ENCODE data around the gene PTPRD.

The PTPRD gene

DNA sequence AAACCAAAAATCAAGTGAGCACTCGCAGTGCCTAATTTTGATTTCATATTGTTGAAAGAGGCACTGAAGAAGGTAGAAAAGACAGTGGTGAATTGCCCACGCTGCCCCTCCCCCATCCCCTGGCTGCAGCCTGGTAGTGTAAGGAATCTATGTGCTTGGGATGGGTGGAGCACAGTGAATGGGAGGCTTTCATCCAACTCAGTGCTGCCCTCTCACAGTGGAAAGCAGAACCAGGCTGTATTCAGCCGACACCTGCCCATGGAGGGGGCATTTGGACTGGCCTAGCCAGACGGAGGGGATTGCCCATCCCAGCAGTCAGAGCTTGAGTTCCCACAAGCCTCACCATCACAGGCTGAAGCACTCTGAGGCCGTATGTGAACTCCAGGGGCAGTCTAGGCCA, 2012.9 kb downstream of the PTPRD start:
- DNase-seq = no peak

DNA sequence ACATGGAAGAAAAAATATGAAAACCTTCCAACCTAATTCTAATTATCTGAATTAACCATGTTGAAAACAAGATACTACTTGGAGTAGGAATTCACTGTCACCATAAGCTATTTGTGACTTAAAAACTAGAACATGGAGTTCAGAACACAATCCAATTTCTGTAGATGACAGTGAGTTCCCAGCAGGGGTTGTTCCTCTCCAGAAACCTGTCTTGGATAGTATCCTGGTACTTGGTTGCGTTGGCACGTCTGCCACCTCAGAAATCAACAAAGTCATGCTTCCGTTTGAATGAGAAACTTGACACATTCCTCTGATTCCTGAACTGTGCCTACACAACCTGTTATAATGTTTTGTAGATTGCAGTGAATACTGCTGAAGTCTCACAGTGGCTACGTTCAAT, 2023.3 kb downstream of the PTPRD start:
- no peak for DNase-seq

DNA sequence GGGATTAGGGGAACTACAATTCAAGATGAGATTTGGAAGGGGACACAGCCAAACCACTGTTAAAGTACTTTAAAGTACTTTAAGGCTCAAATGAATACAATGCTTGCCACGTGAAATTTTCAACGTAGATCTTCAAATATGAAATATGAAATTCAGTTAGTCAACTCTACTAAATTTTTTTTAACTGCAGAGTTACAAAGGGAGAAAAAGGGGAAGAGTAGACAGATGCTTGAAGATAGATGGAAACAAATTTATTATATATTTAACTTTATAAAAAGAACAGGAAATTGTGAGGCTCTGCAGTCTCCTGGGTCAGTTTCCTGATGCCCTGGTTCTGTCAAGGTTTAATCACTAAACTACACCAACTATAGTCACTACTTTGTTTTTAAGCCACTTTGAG, 2027.8 kb downstream of the PTPRD start:
- DNase-seq = no peak

DNA sequence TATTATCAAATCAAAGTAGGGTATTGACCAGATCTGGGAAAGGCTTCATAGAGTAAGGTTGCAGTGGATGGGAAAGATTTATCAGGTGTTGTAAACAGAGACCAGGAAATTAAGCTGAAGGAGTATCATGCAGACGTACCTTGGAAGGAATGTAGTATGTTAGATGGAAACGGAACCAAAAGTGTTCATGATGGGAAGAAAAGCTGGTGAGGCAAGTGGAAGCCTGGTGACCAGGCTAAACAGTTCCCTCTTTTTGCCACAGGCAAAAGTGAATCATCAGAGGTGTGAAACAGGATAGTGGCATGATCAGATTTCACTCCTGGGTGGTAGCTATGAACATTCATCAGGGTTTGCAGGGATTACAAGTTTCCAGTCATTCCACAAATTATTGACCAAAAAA, 2033.1 kb downstream of the PTPRD start:
- DNase-seq = no peak

DNA sequence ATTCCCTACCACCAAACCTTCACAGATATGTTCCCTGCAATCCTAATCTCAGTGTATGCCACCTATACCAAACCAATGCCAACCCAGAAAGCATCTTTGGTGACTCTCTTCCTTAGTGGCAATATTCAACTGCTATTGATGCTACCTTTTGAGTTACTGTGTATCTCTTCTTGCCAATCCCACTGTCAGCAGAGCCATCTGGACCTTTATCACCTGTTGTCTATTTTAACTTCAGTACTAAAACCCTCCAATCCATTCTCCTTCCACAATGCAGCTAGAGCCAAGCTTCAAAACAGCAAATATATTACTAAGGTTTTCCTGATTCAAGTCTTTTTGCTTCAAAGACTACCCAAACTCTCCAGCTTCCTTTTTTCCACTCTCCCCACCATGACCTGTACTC, 2036.1 kb downstream of the PTPRD start:
- no peak for DNase-seq

DNA sequence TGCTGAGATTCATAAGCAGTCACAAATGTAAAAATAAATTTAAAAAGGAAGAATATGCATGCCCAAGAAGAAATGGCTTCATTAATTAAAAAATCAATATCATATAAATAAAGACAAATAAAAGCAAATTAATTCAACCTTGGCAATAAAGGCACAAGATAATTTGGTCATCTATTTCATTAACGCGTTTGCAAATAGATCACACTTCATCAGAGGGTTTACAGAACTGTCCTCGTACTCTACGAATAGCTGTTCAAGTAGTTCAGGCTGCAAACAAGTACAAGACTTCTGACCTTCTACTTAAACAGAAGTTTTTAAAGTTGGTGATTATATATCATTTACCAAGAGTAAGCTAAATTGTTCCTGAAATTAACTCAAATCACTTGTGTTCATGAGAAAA, 2038.0 kb downstream of the PTPRD start:
- no peak for DNase-seq

DNA sequence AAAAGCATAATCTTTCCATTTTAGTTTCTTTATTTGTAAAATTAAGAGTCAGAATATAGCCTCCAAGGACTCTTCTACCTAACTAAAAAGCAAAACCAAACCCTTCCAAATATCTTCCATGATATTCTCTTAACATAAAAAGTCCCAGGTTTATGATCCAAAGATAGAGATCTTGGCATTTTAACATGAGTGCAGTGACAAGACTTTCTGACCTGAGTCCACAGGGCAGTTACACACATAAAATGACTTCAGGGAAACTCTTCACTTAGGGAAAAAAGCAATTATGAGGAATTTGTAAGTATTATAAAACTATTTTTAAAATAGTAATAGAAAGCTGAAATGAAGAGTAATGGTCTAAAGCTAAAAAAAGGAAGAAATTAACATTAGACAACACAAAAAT, 2040.6 kb downstream of the PTPRD start:
- no peak for DNase-seq

DNA sequence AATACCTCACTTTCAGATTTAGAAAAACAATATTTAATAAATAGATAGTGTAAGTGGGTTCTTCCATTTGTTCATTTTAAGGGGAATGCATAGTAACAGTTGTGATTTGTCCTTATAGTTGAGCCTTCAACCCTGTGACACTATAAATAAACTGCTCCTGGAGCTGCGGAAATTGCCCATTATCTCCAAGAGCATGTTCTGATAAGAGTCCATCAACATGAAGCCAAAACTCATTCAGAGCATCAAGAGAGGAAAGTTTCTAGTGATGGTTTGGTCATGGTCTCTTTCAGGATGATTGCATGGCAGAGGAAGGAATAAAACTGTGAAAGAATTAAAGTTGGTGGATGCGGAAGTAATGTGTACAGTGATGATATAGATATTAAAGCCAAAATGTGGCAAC, 2041.2 kb downstream of the PTPRD start:
- no peak for DNase-seq

DNA sequence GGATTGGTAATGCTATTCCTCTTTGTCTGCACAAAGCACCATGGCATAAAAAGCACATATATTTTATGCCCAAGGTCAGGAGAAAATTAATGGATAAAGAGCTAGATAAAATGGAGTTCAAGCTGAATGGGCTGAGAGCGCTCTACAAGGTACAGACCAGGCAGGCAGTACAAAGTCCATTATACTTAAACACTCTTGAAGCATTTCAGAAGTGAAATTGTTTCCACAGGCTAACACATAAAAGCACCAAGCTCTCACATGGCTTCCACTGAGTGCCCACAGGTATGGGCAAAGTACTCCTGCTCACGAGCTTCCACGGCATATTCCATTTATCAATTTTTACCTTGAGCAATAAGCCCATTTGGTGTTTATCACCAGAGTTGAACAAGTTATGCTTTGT, 2042.0 kb downstream of the PTPRD start:
- no peak for DNase-seq

DNA sequence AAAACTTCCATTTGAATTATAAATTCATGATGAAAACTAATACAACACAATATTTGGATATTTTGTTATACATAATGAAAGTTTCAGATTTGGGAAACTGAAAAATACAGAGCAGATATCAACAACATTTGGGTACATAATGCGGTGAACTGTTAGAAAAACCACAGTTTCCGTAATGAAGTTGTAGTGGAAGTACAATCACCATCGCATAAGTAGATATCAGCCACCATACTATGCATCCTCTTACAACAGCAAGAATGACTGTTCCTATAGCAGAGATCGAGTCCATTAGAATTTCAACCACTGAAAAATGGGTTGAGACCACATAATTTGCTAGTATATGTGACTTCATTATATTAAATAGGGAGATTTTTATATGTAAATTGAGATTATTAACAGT, 2043.0 kb downstream of the PTPRD start:
- DNase-seq = no peak

DNA sequence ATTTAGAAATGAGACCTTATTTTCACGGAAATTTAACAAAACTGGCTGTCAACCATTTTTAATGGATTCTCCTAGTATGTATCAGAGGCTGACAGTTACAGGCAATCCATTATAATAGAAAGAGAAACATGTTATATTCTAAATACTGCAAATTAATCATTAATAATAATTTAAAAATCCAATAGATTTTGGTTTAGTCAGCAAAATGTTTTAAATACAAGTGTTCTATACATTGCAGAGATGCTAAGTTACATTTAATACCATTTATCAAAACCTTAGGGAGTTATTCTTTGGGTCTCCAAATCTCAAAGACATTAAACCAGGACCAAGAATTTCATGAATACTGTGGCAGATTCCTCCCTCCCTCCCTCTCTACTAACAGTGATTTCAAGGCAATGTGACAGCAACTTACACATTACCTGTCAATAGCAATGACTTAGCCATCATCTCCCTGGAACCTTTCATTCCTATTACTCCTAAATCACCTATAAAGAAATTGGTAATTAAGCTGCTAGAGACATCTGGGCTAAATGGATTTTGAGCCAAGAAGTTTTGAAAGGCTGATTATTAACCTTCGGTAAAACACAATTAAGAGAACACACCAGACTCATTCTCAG, 2044.7 kb downstream of the PTPRD start:
- no peak for DNase-seq

DNA sequence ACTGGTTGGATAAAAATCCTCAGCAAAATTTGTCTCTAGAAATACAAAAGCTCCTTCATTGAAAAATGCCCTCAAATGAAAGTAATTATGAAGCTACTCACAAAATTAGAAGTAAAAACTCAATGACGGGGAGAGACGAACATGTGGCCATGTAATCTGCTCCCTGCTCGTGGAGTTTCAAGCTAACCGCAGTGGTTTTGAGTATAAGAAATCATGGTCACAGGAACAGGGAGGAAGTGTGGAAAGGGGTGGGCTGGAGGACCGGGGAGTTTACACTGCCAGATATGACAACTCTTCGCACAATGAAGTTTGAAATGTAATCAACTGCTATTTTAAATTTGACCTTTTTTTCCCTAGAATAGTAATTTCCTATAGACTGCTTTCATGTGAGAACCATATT, 2047.8 kb downstream of the PTPRD start:
- no peak for DNase-seq

DNA sequence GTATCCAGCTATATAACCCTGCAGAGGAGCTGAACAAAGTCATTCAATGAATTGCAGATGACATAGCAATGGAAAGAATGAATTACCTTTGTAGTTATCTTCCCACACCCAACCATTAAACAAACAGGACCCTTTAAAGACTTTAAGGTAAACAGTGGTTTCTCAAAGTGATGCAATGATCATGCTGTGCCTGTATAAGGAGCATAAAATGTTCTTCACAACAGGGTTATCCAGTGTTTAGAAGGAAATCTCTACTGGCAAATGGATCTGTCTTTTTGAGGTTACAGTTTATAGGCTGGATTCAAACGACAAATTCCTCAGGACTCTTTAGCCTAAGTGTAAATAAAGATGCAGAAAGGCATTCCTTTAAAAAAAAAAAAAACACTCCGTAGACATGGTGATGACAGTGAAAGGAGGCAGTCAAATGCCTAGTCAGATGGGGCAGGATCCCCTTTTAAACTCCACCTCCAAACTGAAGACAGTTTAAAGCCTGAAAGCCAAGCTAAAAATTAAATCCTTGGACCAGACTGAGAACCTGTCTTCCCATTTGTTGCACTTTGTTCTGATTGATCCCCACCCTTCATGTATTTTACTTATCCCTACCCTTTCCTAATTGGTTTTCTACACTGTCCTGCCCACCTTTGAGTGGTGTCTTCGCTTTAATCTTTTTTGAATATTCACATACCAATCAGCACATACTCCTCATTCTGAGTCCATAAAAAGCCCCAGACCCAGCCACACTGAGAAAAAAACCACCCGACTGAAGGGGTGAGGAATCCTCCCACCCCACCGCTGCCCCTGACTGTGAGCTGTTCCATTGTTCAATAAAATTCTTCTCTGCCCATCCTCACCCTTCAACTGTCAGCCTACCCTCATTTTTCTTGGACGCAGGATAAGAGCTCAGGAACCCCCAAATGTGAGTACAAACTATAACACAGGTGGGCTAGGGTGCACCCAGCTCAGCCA, 2052.0 kb downstream of the PTPRD start:
- no peak for DNase-seq

DNA sequence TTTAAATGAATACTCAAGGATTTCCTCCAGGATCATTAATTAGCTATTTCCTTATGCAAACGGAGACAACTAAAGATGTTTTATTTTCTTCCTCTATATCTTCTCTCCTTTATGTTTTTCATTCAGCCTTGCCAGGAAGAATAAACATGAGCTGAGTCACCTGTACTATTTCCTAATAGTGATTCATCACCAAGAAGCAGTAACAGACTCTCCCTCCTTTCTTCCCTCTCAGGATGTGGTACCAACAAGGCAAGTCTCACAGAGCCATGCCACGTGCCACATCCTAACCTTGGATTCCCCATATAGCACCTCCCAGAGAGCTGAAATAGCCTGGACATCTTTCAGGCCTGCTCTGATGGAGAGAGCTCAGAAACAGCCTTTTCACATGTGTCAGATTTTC, 2054.6 kb downstream of the PTPRD start:
- no peak for DNase-seq

DNA sequence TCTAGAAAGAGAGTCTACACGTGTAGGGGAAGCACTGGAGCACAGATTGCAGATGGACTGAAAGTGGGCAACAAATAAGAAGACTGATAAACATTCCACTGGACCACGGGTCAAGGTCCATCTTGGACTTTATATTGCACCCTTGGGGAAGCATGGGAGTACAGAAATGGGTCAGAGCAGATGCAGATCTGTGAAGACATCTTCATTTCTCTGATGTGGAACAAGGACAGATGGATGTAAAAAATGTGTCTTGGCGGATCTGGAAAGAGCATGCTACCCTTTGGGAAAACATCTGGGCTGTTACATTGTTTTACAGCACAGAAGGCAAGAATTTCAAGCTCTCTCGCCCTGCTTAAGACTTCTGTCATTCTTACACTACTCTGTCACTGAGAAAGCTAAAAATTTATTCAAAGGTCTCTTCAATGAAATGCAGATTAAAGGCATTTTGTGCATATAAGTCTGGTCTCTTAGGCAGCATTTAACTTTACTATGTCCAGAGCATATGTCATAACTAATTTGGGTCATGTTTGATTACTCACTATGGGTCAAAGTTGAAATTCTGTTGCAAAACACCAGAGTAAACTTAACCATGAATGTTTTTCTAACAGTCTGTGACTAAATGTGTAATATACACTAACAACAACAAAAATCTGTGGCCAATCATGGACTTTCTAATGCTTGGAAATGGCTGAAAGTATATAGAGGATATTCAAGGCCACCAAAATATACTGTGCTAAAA, 2056.9 kb downstream of the PTPRD start:
- no peak for DNase-seq

DNA sequence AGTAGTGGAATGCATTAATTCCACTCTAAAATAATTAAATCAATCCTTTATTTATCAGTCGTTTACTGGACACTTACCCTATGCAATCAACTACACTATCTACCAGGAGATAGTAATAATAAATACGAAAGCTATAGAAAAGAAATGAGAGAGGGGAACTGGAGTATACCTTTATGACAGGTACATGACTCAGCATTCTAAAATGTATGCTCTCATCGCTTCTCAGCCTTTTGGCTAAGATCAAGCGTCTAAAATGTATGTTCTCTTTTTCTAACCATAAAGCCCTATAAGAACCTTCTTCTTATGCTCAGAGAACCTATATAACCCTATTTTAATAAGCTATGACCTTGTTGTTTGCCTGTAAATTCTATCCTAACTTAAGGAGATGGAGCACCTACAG, 2059.4 kb downstream of the PTPRD start:
- no peak for DNase-seq

DNA sequence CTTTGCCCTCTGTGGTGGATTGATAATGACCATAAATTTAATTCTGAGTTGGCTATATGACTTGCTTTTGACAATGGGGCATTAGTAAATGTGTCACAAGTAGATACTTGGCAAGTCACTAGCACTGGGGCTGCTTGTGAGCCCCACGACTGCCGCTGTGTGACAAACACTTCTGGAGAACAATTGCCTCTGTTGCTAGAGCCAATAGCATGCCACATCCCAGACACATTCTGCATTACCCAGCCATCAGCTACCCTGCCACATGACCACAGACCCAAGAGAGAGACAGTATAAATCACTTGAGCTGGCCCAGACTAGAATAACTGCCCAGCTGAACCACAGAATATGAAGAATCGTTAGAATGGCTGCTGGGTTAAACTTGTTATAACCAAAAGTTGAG, 2060.1 kb downstream of the PTPRD start:
- DNase-seq = no peak

DNA sequence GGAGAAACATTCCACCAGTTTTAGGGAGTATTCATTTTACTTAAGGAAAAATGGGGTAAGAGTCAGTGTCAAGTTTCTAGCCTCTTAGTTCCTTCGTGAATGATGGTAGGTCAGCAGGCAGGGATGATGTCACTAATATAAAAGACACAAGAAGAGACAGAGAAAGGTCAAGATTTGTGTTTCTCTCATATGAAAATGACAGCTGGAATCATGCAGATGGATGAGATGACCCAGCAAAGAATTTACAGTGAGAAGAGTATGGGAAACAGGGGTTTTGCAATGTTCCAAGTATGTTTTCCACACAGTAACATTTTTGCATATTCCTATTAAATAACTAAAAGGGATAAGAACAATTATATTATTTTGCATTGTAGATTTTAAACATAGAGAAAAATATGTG, 2063.6 kb downstream of the PTPRD start:
- no peak for DNase-seq

DNA sequence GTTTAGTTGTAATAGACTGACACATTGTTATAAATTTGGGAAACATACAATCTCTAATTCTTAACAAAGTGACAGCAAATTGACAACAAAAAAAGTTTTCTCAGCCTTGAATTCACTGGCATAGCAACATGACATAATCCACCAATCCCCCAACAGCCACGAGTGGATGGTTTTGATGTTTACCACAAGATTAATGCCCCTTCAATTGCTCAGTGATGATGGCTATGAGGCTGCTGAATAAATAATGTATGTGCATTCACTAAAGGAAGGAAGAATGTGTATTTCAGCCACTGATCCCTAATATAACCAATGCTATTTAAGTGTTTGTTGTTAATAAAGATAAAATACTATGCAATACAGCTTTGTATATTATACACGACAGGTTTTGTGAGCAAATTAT, 2069.6 kb downstream of the PTPRD start:
- no peak for DNase-seq

DNA sequence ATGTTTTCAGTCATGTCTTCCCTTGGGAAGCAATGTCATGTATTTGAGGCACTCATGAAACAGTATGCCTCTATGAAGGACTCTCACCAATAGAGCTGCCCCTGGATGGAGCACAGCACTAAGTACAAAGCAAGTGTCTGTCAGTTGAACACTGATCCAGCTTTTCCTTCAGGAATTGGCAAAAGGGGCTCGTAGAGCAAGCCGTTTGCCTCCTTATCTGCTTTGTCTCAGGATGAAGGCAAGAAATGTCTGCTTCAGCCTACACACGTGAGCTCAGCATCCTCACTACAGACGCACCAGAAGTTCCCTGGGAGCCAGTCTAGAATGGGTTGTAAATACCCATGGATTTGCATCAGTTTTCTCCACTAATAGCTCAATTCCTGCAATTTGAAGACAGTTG, 2070.3 kb downstream of the PTPRD start:
- DNase-seq = no peak

DNA sequence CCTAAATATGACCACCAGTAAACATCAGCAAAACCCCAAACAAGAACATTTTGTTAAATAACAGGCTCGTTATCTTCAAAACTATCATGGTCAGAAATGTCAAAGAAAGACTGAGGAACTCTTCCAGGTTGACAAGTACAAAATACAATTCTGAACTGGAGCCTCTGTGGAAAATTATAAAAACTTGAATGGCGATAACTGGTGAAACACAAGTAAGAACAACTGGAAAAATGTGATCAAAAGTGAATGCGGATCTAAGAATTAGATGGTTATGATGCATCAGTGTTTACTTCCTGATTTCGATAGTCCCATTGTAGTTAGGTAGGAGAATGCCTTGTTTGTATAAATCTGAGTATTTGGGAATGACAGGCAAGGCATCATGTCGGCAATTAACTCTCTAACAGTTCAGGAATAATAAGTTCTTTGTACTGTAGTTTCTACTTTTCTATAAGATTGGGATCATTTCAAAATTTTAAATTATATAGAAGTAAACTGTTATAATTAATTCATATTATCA, 2073.1 kb downstream of the PTPRD start:
- no peak for DNase-seq

DNA sequence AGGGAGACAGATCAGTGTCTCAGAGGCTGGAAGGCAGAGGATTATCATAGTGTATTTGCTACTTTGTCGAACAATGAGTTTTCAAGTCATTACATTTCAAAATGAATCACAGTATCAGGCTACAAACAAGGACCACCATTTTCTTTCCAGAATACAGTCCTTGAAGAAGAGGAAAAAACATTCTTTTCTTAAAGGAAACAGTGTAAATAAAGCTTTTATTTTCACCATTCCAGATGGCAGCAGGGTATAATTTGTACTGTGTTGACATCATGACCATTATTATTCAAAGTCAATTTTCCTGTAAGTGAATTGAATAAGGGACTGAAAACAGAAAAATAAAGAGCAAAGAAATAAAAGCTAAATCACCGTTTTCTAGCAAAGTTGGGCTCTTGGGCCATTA, 2076.0 kb downstream of the PTPRD start:
- DNase-seq = no peak

DNA sequence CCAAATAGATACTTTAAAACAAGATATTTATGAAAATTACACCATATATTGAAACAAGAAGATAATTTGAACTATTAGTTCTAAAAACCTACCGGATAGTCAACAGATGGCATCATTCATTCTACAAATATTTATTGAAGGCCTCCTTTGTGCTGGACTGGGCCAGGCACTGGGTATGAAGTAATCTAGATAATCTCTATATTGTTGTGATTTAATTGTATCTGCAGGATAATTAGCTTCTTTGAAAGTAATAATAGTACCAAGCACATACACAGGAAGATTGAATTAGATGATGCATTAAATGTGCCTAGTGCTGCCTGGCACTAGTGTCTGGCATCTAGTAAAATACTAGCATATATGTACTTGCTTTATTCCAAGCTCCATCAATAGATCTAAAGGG, 2078.0 kb downstream of the PTPRD start:
- no peak for DNase-seq

DNA sequence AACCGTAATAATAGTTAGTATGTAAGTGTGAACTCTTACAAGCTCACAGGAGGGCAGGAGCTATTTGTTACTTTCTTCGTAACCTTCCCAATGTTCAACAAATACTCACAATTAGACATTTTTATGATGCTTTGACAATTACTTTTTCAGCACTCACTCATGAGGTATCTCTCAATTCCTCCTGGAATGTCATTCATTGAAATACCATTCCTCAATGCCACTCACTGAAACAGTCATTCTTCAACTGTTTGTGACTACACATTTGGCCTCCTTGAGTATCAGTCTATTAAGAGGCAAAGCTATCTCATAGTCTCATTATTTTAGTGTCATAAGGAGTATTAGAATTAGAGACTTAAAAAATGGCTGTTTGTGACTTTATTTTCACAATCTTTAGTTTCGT, 2079.1 kb downstream of the PTPRD start:
- DNase-seq = no peak

Measured in activated naive CD4-positive, alpha-beta T cell treated with anti-CD3 and anti-CD28 coated beads, Interleukin-2, amount 50 U/mL, for 16 hours (primary cell).